A673 (cell line): ENCODE measurements around the gene CTSD.

ENCODE experiments used
- CTCF ChIP-seq: fragments of 300-800, 200-600 bp; sonication (generic); conservative IDR thresholded peaks from 2 replicates; pipeline ENCODE4 v1.5.1; 2017; ENCODE audit warnings: low read depth, mild to moderate bottlenecking, antibody characterized with exemption, low read length, moderate library complexity, mixed read lengths
- EZH2 ChIP-seq: fragments of 200-600 bp; sonication (generic); IDR thresholded peaks from 2 replicates; pipeline ENCODE4 v1.6.1; 2017; ENCODE audit warnings: borderline replicate concordance, low read depth, mild to moderate bottlenecking, mixed read lengths, antibody characterized with exemption, low read length; ENCODE audit not compliant: poor library complexity, severe bottlenecking

- no peak for TF ChIP-seq CTCF
- no peak for TF ChIP-seq EZH2
Measured at GRCh38 chr11:1708716-1709115, 55.0 kb downstream of the CTSD start.
